SU-DHL-6 (cell line): ENCODE data around the gene ZNF639.

Experiments
- H2AFZ ChIP-seq: fragments of 200-600 bp; sonication (generic); 2 replicates; pipeline ENCODE4 v1.6.1; 2014; ENCODE audit warnings: low read depth, mild to moderate bottlenecking, moderate library complexity, mixed read lengths, antibody characterized with exemption, low read length; ENCODE audit not compliant: severe bottlenecking
- H3F3A ChIP-seq: fragments of 200-600 bp; shearing (Covaris generic); 2 replicates; pipeline ENCODE4 v1.6.0; 2016; ENCODE audit warnings: antibody characterized with exemption, mild to moderate bottlenecking; ENCODE audit not compliant: insufficient read depth
- H3K27ac ChIP-seq: fragments of 200-600 bp; sonication (generic); 2 replicates; pipeline ENCODE4 v1.5.1; 2016; ENCODE audit warnings: low read depth, mild to moderate bottlenecking, low read length, moderate library complexity, mixed read lengths
- H3K27me3 ChIP-seq: fragments of 200-600 bp; sonication (generic), shearing (Covaris generic); 2 replicates; pipeline ENCODE4 v1.6.0; 2014; ENCODE audit warnings: mild to moderate bottlenecking, low read length
- H3K36me3 ChIP-seq: fragments of 200-600 bp; sonication (generic); 2 replicates; pipeline ENCODE4 v1.6.1; 2014; ENCODE audit warnings: mild to moderate bottlenecking, low read length, mixed read lengths
- H3K4me2 ChIP-seq: fragments of 300-600, 200-600 bp; shearing (Covaris generic), sonication (generic); 2 replicates; pipeline ENCODE4 v1.6.0; 2014; ENCODE audit warnings: low read length, low read depth, mild to moderate bottlenecking; ENCODE audit not compliant: poor library complexity, severe bottlenecking
- H3K4me3 ChIP-seq: fragments of 200-600 bp; sonication (generic); 2 replicates; pipeline ENCODE4 v1.5.1; 2014; ENCODE audit warnings: antibody characterized with exemption, low read length, mild to moderate bottlenecking, mixed read lengths; ENCODE audit not compliant: insufficient read depth, poor library complexity, severe bottlenecking
- H3K79me2 ChIP-seq: fragments of 200-600 bp; sonication (generic); 2 replicates; pipeline ENCODE4 v1.6.1; 2014; ENCODE audit warnings: mild to moderate bottlenecking, low read length, moderate library complexity; ENCODE audit not compliant: insufficient read depth
- H3K9ac ChIP-seq: fragments of 200-600 bp; sonication (generic); 2 replicates; pipeline ENCODE4 v1.7.0; 2014; ENCODE audit warnings: mild to moderate bottlenecking, low read length
- H3K9me2 ChIP-seq: fragments of 200-600 bp; sonication (generic); replicated peaks from 2 replicates; pipeline ENCODE4 v1.6.1; 2014; ENCODE audit warnings: low read length; ENCODE audit not compliant: insufficient read depth
- H3K9me3 ChIP-seq: fragments of 200-600 bp; sonication (generic); 2 replicates; pipeline ENCODE4 v1.6.1; 2014; ENCODE audit warnings: low read length, mixed read lengths; ENCODE audit not compliant: insufficient read depth
- H4K20me1 ChIP-seq: fragments of 200-600 bp; sonication (generic); 2 replicates; pipeline ENCODE4 v1.6.1; 2014; ENCODE audit warnings: low read depth, mild to moderate bottlenecking, antibody characterized with exemption, low read length, moderate library complexity, mixed read lengths
- CTCF ChIP-seq: fragments of 200-600 bp; sonication (generic); IDR thresholded peaks from one replicate; pipeline ENCODE4 v1.5.1; 2017; ENCODE audit warnings: antibody characterized with exemption, mild to moderate bottlenecking, low read length, moderate library complexity; ENCODE audit not compliant: insufficient read depth, poor library complexity, severe bottlenecking
- EZH2phosphoT487 ChIP-seq: fragments of 200-600 bp; sonication (generic), shearing (Covaris generic); conservative IDR thresholded peaks from 2 replicates; pipeline ENCODE4 v1.6.1; 2018; ENCODE audit warnings: mild to moderate bottlenecking, antibody characterized with exemption, low read length, moderate library complexity, mixed read lengths

ZNF639 gene

GRCh38 chr3:179276743-179277142 lies 46.1 kb upstream of the ZNF639 start:
- Histone ChIP-seq H3F3A (no peaks in the 10 kb centered on the region), H3K4me2 (no peak overlapping the region), H3K27ac (no peak overlapping the region), H3K9ac (no peak overlapping the region), H2AFZ (no peak overlapping the region), H3K9me2 (no peaks in the 10 kb centered on the region), H3K27me3 (no peaks in the 10 kb centered on the region), H4K20me1 (no peaks in the 10 kb centered on the region), H3K9me3 (no peaks in the 10 kb centered on the region), H3K4me3 (no peak overlapping the region), H3K36me3 (no peaks in the 10 kb centered on the region), H3K79me2 (no peaks in the 10 kb centered on the region)
- TF ChIP-seq CTCF (no peak), EZH2phosphoT487 (no peak)

DNA sequence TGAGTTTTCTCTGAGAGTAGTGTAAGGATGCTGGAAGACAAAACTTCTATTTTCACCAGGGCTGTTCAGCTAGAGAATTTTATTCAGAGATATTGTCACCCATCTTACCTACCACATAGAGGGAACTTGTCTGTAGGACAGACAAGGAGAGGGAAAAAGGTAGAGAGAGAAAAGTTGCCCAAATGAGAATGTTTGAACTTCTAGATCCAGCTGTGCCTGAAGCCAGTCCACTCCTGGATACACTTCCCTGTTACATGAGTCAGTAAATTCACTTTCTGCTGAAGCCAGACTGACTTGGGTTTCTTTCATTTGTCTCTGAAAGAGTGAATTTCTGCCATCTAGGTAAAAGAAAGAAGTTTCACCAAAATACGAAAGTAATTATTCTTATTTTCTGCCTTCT lies 44.7 kb upstream of the ZNF639 start:
- Histone ChIP-seq H3K36me3 (no peaks in the 10 kb centered on the region), H3K4me3 (no peak overlapping the region), H3F3A (no peaks in the 10 kb centered on the region), H3K27me3 (no peaks in the 10 kb centered on the region), H3K9me2 (no peaks in the 10 kb centered on the region), H4K20me1 (no peaks in the 10 kb centered on the region), H3K79me2 (no peaks in the 10 kb centered on the region), H3K9me3 (no peaks in the 10 kb centered on the region), H3K27ac (no peak overlapping the region), H3K4me2 (no peak overlapping the region), H2AFZ (no peak overlapping the region), H3K9ac (no peak overlapping the region)
- TF ChIP-seq CTCF: no peak
- no peak for TF ChIP-seq EZH2phosphoT487

- H3F3A ChIP-seq: no peaks in the 10 kb centered on the region
- H4K20me1 ChIP-seq: no peaks in the 10 kb centered on the region
- H3K79me2 ChIP-seq: no peaks in the 10 kb centered on the region
- TF ChIP-seq EZH2phosphoT487: no peak
- TF ChIP-seq CTCF: no peak
- no peak overlapping the region for H3K27ac ChIP-seq
- no peak overlapping the region for H3K4me2 ChIP-seq
- H3K9ac ChIP-seq: no peak overlapping the region
- H3K4me3 ChIP-seq: no peak overlapping the region
- H3K9me2 ChIP-seq: no peaks in the 10 kb centered on the region
- H2AFZ ChIP-seq: no peak overlapping the region
- no peaks in the 10 kb centered on the region for H3K9me3 ChIP-seq
- H3K27me3 ChIP-seq: no peaks in the 10 kb centered on the region
- no peaks in the 10 kb centered on the region for H3K36me3 ChIP-seq
These were observed 43.7 kb upstream of the ZNF639 start for GRCh38 chr3:179278932-179279693.
